ENCODE results near the gene PTPRZ1. TPM values are rescaled to one million over a fixed set of nuclear protein-coding genes. Genes with fewer than 3 reads are reported as not detected.

PTPRZ1 gene
- total and polyA plus RNA-seq, 2 of the 4 experiments (the other 2 are of a cell fraction) = not detected

Small RNA genes within 50 kb of the gene (microRNA-seq; reads per million reads assigned to microRNA genes)
- gene RNU7-154P (ENCODE audit: insufficient read depth, insufficient read length) = not detected

Small RNA genes within 50 kb of the gene (small RNA-seq; reads per million reads assigned to genes)
- gene RNU7-154P = 0 reads per million in 5 experiments
